B cell (primary cell): ENCODE measurements around the gene TCF12.

Experiments used
- EZH2 ChIP-seq: IDR thresholded peaks from 2 replicates; pipeline ENCODE4 v1.6.1; 2012; ENCODE audit warnings: borderline replicate concordance, low read depth, mild to moderate bottlenecking, moderate library complexity, low read length; ENCODE audit not compliant: insufficient read depth, poor library complexity, severe bottlenecking
- TF ChIP-seq, protein P1 (sequence below): fragments of 200-600 bp; IDR thresholded peaks from one replicate; pipeline ENCODE4 v1.8.0; 2022; ENCODE audit warnings: antibody characterized with exemption, mild to moderate bottlenecking

DNA sequence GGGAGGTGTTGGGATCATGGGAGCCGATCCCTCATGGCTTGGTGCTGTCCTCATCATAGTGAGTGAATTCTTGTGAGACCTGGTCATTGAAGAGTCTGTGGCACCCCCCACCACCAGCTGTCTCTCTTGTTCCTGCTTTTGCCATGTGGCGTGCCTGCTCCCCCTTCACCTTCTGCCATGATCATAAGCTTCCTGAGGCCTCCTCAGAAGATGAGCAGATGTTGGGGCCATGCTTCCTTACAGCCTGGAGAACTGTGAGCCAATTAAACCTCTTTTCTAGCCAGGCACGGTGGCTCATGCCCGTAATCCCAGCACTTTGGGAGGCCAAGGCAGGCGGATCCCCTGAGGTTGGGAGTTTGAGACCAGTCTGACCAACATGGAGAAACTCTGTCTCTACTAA is 420.9 kb downstream of the TCF12 start:
- no peak for TF ChIP-seq EZH2
- TF ChIP-seq, protein P1, sequence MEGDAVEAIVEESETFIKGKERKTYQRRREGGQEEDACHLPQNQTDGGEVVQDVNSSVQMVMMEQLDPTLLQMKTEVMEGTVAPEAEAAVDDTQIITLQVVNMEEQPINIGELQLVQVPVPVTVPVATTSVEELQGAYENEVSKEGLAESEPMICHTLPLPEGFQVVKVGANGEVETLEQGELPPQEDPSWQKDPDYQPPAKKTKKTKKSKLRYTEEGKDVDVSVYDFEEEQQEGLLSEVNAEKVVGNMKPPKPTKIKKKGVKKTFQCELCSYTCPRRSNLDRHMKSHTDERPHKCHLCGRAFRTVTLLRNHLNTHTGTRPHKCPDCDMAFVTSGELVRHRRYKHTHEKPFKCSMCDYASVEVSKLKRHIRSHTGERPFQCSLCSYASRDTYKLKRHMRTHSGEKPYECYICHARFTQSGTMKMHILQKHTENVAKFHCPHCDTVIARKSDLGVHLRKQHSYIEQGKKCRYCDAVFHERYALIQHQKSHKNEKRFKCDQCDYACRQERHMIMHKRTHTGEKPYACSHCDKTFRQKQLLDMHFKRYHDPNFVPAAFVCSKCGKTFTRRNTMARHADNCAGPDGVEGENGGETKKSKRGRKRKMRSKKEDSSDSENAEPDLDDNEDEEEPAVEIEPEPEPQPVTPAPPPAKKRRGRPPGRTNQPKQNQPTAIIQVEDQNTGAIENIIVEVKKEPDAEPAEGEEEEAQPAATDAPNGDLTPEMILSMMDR = no peak
